Keratinocyte (primary cell): ENCODE results near the gene ETFB.

ENCODE experiments used
- CTCF ChIP-seq, 3 experiments: IDR thresholded peaks in 1 of 3; conservative IDR thresholded peaks in 1 of 3; optimal IDR thresholded peaks in 1 of 3; 2 replicates in 2 of 3; 3 replicates in 1 of 3; pipeline versions ENCODE3 to v1.5.1; 2011; ENCODE audit warnings: low read length in 3 of 3, mild to moderate bottlenecking in 3 of 3, moderate library complexity in 2 of 3, control low read depth in 1 of 3, inconsistent platforms in 1 of 3; ENCODE audit not compliant: insufficient read depth in 2 of 3; ENCODE audit errors: extremely low read depth in 1 of 3
- EZH2 ChIP-seq: IDR thresholded peaks from one replicate; pipeline ENCODE4 v1.6.1; 2012; ENCODE audit warnings: inconsistent platforms, mild to moderate bottlenecking, low read length, moderate library complexity

GRCh38 chr19:51372649-51373504 is 6.7 kb upstream of the ETFB start, which contains the start of gene NKG7:
- TF ChIP-seq CTCF (optimal IDR thresholded peaks at IDR 0.05 in 1 of 3, IDR thresholded peaks at IDR 0.05 in 1 of 3, conservative IDR thresholded peaks at IDR 0.05 in 1 of 3; ENCODE audit: extremely low read depth in 1 of 3, insufficient read depth in 2 of 3, low read length in 3 of 3) (no peak), EZH2 (no peak)
